GM12878 (cell line): Measurements from ENCODE around the gene TAF9B. TPM values are rescaled to one million over a fixed set of nuclear protein-coding genes. Genes with fewer than 3 reads are reported as not detected.

Source experiments
- ATAC-seq: fragments of 200-7000 bp; cut with Tn5 transposase; 3 replicates; pipeline ENCODE4 v1.9.1; 2020; ENCODE audit warnings: mild to moderate bottlenecking, moderate library complexity
- BruUV-seq: library from RNA; stranded (reverse); fragments of 400-500 nt; replicated peaks from 2 replicates; lab custom pipeline; 2021; lab: Mats Ljungman, UMichigan
- CTCF ChIA-PET: fragments of 300-600 bp; sonication (Branson Sonifier 250); formaldehyde crosslinking; extraction: SDS; loops from one replicate; lab custom pipeline; 2021; ENCODE audit warnings: inconsistent platforms; lab: Yijun Ruan, JAX
- POLR2A ChIA-PET: fragments of 350-600 bp; formaldehyde crosslinking; extraction: SDS; loops from one replicate; lab custom pipeline; 2021; ENCODE audit warnings: inconsistent platforms; lab: Charles Lee
- RAD21 ChIA-PET: fragments of 300-600 bp; sonication (Branson Sonifier 250); formaldehyde crosslinking; loops from one replicate; lab custom pipeline; 2023; ENCODE audit warnings: antibody characterized with exemption; ENCODE audit not compliant: unreplicated experiment; lab: Charles Lee
- SMC1A ChIA-PET: fragments of 300-600 bp; sonication (Branson Sonifier 250); formaldehyde crosslinking; loops from one replicate; lab custom pipeline; 2023; ENCODE audit not compliant: unreplicated experiment, uncharacterized antibody; lab: Charles Lee
- DNase-seq: peaks from one replicate; pipeline ENCODE4 v3.0.0-alpha.2; 2011; ENCODE audit warnings: low read depth, low spot score
- FAIRE-seq: peaks from 3 replicates; lab custom pipeline; 2011; peaks lifted over from hg19 to GRCh38; lab: Jason Lieb, UNC
- H2AFZ ChIP-seq: 2 replicates; pipeline ENCODE4 v1.6.0; 2011; ENCODE audit warnings: low read depth, low read length, control low read depth; ENCODE audit not compliant: control insufficient read depth
- H3K27ac ChIP-seq: 2 replicates; pipeline ENCODE4 v1.5.1; 2011; ENCODE audit warnings: control low read depth; ENCODE audit not compliant: control insufficient read depth, insufficient read depth
- H3K27me3 ChIP-seq, 2 experiments: replicated peaks in 1 of 2; 2 replicates each; pipeline versions ENCODE4 v1.6.0 to v1.6.1; 2011; ENCODE audit warnings: low read length in 1 of 2; ENCODE audit not compliant: control insufficient read depth in 2 of 2, insufficient read depth in 2 of 2
- H3K36me3 ChIP-seq, 2 experiments: 2 replicates each; pipeline ENCODE4 v1.5.1; 2011; ENCODE audit warnings: low read length in 1 of 2; ENCODE audit not compliant: control insufficient read depth in 2 of 2, insufficient read depth in 2 of 2
- H3K4me1 ChIP-seq: 2 replicates; pipeline ENCODE4 v1.6.1; 2011; ENCODE audit warnings: mild to moderate bottlenecking, low read length, moderate library complexity, mixed read lengths; ENCODE audit not compliant: control insufficient read depth, insufficient read depth
- H3K4me2 ChIP-seq: 2 replicates; pipeline ENCODE4 v1.6.0; 2011; ENCODE audit warnings: control low read depth; ENCODE audit not compliant: control insufficient read depth, insufficient read depth
- H3K4me3 ChIP-seq: fragments of 200-600 bp; sonication (generic); 2 replicates; pipeline ENCODE4 v1.5.1; 2016
- H3K79me2 ChIP-seq: 2 replicates; pipeline ENCODE4 v1.6.0; 2011; ENCODE audit warnings: low read length; ENCODE audit not compliant: control insufficient read depth, insufficient read depth
- H3K9ac ChIP-seq: 2 replicates; pipeline ENCODE4 v1.8.0; 2011; ENCODE audit warnings: low read length, control low read depth, mixed read lengths; ENCODE audit not compliant: control insufficient read depth, insufficient read depth
- H3K9me3 ChIP-seq: replicated peaks from 3 replicates; pipeline ENCODE4 v1.5.1; 2011; ENCODE audit warnings: mild to moderate bottlenecking, low read length; ENCODE audit not compliant: control insufficient read depth, insufficient read depth
- H4K20me1 ChIP-seq: 2 replicates; pipeline ENCODE4 v1.6.0; 2011; ENCODE audit not compliant: control insufficient read depth, insufficient read depth
- BACH1 ChIP-seq: fragments of 450-650 bp; IDR thresholded peaks from 2 replicates; pipeline ENCODE4 v1.6.1; 2017; ENCODE audit warnings: mild to moderate bottlenecking, borderline replicate concordance
- FOS ChIP-seq: IDR thresholded peaks from 3 replicates; pipeline ENCODE4 v1.6.1; 2011; ENCODE audit warnings: borderline replicate concordance; ENCODE audit not compliant: insufficient read length; ENCODE audit errors: extremely low read depth
- NFYB ChIP-seq: IDR thresholded peaks from 2 replicates; pipeline ENCODE4 v1.6.1; 2011; ENCODE audit warnings: low read depth, mild to moderate bottlenecking, low read length, improper control_type of control experiment, moderate library complexity; ENCODE audit not compliant: insufficient read depth
- POLR2AphosphoS2 ChIP-seq: IDR thresholded peaks from 2 replicates; pipeline ENCODE4 v1.6.1; 2011; ENCODE audit warnings: low read depth, mild to moderate bottlenecking, low read length, improper control_type of control experiment, moderate library complexity
- WGBS: methylation state at CpG from one replicate; pipeline ENCODE4 v1.1.6; 2016; ENCODE audit warnings: low lambda C conversion rate; ENCODE audit not compliant: insufficient replicate concordance, insufficient coverage; ENCODE audit errors: missing lambda C conversion rate; 5-methylcytosine and 5-hydroxymethylcytosine counted together
- in situ Hi-C: fragments of 300-500 bp; cut with MboI; formaldehyde crosslinking; loops from 9 replicates; pipeline ENCODE4 v1.14.3; 2018; ENCODE audit warnings: mixed read lengths
- intact Hi-C: fragments of 100-400 bp; cut with micrococcal nuclease; formaldehyde crosslinking; loops from one replicate; pipeline ENCODE4 v1.14.2; 2022; ENCODE audit not compliant: unreplicated experiment
- polyA plus RNA-seq, 11 experiments: library from polyadenylated mRNA; depleted of rRNA in 4 of 11; unstranded in 6 of 11; stranded (reverse) in 5 of 11; fragments of >200 nt; fragmentation: Nextera tagmentation in 4 of 11; fragmentation: Illumina TruSeq in 1 of 11; extraction: Ambion mirVana in 4 of 11; extraction: Trizol in 1 of 11; gene quantifications; 1 replicate in 1 of 11; 2 replicates in 10 of 11; pipeline versions ENCODE4 v1.2.1 to v1.2.3, GENCODE V29; 2011 to 2016; ENCODE audit warnings: inconsistent platforms in 2 of 11, missing spikeins in 2 of 11, low read depth in 1 of 11
- total RNA-seq, 4 experiments: library from RNA; depleted of rRNA in 3 of 4; stranded (reverse); fragments of >200 nt in 3 of 4; fragmentation: Illumina TruSeq in 1 of 4; extraction: Trizol in 1 of 4; gene quantifications; 2 replicates each; pipeline versions ENCODE4 v1.2.1 to v1.2.3, GENCODE V29; 2013 to 2021
- TF ChIP-seq, protein P1 (sequence below): IDR thresholded peaks from 2 replicates; pipeline ENCODE4 v1.6.1; 2012; ENCODE audit warnings: low read depth, low read length, improper control_type of control experiment
- TF ChIP-seq, protein P2 (sequence below): fragments of 450-650 bp; IDR thresholded peaks from 2 replicates; pipeline ENCODE4 v1.6.1; 2017; ENCODE audit warnings: mild to moderate bottlenecking
- TF ChIP-seq, protein P3 (sequence below): fragments of 450-650 bp; IDR thresholded peaks from 2 replicates; pipeline ENCODE4 v1.6.1; 2018; ENCODE audit warnings: mild to moderate bottlenecking, low read depth, moderate library complexity; ENCODE audit not compliant: partially characterized antibody

Gene TAF9B
- total and polyA plus RNA-seq, 10 of the 15 experiments (the other 5 are each of a cell fraction or from before 2014, with no cell fraction given): 14.9 to 42.5 (median 22.3) TPM

DNA sequence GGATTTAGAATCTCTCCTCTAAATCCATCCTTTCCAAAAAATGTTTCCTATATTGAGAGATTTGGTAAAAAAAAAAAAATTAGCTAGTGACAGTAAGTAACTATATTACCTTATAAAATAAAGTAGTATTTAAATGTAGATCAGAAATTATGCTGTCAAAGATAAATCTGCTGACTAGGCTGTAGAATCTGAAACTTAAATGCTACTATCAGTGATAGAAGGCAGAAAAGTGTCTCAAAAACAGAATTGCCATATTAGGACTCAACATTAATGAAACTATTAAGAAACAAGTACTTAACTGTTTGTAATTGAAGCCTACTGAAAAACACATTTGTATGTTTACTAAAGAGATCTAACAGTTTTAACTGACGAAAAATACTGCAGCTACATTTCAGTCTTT, 8.3 kb downstream of the TAF9B start:
- RAD21 ChIA-PET: interaction anchor here (0.9 to 1.2 kb wide), 2 partner anchors 9 to 951 kb away, joined by 3 to 5 read pairs; no protein-coding TSS in a partner anchor
- 48% methylated on average over 1 of the region's 1 CpG for WGBS
- H3K4me2 ChIP-seq: no peak overlapping the region
- H3K9ac ChIP-seq: no peak overlapping the region
- H3K27me3 ChIP-seq: no peaks in the 10 kb centered on the region
- SMC1A ChIA-PET: interaction anchor here (1.2 to 1.3 kb wide), 2 partner anchors 25 to 1852 kb away, joined by 3 read pairs; no protein-coding TSS in a partner anchor
- H4K20me1 ChIP-seq: no peaks in the 10 kb centered on the region
- no TSS peak for BruUV-seq
- intact Hi-C loops (loop anchor here (10.0 kb wide), 2 partner anchors 384 to 954 kb away; no protein-coding TSS in a partner anchor), in situ Hi-C loops (no loop called here)
- ATAC-seq (no peak), FAIRE-seq (no peak), DNase-seq (no peak)
- no peak overlapping the region for H3K27ac ChIP-seq
- no peak overlapping the region for H3K4me3 ChIP-seq
- POLR2A ChIA-PET: interaction anchor here (1.3 kb wide), 1 partner anchor 14 kb away, joined by 4 read pairs; no protein-coding TSS in a partner anchor
- CTCF ChIA-PET: interaction anchor here (1.6 to 2.0 kb wide), 2 partner anchors 13 to 25 kb away, joined by 5 to 7 read pairs; no protein-coding TSS in a partner anchor
- no peaks in the 10 kb centered on the region for H3K9me3 ChIP-seq
- H3K4me1 ChIP-seq: no peaks in the 10 kb centered on the region
- no peak for TF ChIP-seq FOS
- TF ChIP-seq, protein P1, sequence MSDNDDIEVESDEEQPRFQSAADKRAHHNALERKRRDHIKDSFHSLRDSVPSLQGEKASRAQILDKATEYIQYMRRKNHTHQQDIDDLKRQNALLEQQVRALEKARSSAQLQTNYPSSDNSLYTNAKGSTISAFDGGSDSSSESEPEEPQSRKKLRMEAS: no peak
- TF ChIP-seq BACH1: no peak
- TF ChIP-seq, protein P2, sequence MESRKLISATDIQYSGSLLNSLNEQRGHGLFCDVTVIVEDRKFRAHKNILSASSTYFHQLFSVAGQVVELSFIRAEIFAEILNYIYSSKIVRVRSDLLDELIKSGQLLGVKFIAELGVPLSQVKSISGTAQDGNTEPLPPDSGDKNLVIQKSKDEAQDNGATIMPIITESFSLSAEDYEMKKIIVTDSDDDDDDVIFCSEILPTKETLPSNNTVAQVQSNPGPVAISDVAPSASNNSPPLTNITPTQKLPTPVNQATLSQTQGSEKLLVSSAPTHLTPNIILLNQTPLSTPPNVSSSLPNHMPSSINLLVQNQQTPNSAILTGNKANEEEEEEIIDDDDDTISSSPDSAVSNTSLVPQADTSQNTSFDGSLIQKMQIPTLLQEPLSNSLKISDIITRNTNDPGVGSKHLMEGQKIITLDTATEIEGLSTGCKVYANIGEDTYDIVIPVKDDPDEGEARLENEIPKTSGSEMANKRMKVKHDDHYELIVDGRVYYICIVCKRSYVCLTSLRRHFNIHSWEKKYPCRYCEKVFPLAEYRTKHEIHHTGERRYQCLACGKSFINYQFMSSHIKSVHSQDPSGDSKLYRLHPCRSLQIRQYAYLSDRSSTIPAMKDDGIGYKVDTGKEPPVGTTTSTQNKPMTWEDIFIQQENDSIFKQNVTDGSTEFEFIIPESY: no peak
- TF ChIP-seq NFYB: no peak
- peak; percentile 70; the same call in 1 of the 2 replicates for TF ChIP-seq POLR2AphosphoS2
- TF ChIP-seq, protein P3, sequence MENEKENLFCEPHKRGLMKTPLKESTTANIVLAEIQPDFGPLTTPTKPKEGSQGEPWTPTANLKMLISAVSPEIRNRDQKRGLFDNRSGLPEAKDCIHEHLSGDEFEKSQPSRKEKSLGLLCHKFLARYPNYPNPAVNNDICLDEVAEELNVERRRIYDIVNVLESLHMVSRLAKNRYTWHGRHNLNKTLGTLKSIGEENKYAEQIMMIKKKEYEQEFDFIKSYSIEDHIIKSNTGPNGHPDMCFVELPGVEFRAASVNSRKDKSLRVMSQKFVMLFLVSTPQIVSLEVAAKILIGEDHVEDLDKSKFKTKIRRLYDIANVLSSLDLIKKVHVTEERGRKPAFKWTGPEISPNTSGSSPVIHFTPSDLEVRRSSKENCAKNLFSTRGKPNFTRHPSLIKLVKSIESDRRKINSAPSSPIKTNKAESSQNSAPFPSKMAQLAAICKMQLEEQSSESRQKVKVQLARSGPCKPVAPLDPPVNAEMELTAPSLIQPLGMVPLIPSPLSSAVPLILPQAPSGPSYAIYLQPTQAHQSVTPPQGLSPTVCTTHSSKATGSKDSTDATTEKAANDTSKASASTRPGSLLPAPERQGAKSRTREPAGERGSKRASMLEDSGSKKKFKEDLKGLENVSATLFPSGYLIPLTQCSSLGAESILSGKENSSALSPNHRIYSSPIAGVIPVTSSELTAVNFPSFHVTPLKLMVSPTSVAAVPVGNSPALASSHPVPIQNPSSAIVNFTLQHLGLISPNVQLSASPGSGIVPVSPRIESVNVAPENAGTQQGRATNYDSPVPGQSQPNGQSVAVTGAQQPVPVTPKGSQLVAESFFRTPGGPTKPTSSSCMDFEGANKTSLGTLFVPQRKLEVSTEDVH: peak; percentile 12
- H2AFZ ChIP-seq: no peak overlapping the region
- H3K36me3 ChIP-seq: peaks cover 0 to 11% of the 10 kb centered on the region in 2 experiments; a peak in 2 of 4 replicates
- no peaks in the 10 kb centered on the region for H3K79me2 ChIP-seq
